GM19452 (cell line): ENCODE data around the gene LAMA4.
"Not testable (repeated sequence)": the region's sequence is repeated elsewhere in the genome, so short reads cannot be mapped to it uniquely, and the experiment has no call there.

Experiments used
- ATAC-seq: cut with Tn5 transposase; IDR thresholded peaks from one replicate; pipeline ENCODE4 v1.9.1; 2021; ENCODE audit not compliant: unreplicated experiment

LAMA4 gene

DNA sequence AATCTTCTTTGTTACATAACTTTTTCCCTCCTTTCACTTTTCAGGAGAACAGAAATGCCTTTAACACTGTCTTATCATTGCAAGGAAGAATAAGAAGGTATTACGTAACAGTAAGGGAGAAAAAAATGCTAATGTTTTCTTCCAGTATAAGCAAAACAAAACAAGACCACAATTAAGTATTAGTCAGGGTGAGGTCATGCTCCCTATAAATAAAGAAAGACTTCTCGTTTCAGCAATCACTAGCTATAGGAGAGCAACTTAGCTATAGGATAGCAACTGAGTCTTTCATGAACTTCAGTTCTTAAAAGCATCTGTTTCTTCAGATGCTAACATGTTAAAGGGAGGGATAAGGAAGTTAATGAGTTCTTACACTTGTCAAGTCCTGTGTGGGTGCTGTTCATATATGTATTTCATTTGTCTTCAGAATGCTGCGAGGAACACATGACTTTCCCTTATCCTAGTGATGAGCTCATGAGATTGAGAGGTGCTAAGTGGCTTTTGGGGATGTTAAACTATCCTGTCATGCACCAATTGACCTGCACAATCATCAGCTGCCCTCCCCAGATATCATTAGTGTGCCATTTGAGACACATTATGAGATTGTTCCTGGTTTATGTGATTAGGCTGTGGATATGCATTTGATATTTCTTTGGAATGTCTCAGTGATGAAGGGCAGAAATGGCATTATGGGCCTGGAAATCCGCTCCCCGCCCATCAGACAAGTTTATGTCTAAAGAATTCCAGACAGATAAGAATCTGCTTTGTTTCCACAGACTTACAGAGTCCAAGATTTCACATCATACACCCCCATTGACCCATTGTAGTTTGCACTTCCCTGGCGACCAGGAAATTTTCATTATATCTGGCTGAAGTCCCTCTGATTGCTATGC lies 37.5 kb downstream of the LAMA4 start:
- ATAC-seq = no peak

- ATAC-seq = no peak
Observed at GRCh38 chr6:112215488-112216284, 38.7 kb downstream of the LAMA4 start.

DNA sequence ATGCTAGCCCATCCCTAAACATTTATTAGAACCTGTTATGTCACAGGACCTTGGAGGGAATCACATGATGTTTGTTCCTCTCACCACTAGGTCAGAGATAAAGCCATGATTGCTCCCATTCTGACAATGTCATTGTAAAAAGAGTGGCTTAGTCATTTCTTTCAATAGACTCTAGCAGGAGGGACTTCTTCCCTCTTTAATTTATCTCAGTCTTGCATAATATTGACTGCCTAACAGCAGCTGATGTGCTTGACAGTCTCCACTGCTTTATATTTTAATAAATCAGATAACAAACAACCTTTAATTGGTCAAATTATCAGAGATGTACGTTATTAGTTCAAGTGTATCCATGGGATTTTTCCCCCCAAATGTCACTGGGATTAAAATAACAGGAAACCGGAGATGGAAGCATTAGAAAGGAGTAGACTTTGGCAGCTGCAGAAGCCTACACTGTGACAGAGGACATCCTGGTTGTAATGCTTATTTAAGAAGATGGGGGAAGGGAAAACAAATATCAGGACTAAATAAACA lies 39.6 kb downstream of the LAMA4 start:
- ATAC-seq = no peak

GRCh38 chr6:112210852-112211251 lies 43.5 kb downstream of the LAMA4 start:
- ATAC-seq = no peak

DNA sequence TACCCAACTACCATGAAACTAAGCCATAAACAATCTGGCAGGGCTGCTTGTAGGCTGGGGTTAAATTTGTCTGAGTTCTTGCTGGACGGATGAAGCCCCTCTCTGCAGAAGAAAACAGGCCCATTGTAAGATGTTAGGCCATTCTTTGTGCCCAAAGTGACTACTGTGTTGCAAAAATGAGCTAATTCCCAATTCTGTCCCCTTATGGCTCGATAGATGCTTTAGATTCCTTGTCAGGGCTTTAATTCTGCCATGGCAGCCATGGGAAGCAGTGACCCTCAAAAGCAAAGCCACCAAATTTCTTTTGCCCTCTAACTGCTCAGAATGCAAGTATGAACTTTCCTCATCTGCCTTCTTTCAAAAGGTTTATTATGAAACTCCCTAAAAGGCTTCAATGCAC lies 45.2 kb downstream of the LAMA4 start:
- ATAC-seq = no peak

GRCh38 chr6:112207776-112208175 lies 46.6 kb downstream of the LAMA4 start:
- ATAC-seq = no peak

DNA sequence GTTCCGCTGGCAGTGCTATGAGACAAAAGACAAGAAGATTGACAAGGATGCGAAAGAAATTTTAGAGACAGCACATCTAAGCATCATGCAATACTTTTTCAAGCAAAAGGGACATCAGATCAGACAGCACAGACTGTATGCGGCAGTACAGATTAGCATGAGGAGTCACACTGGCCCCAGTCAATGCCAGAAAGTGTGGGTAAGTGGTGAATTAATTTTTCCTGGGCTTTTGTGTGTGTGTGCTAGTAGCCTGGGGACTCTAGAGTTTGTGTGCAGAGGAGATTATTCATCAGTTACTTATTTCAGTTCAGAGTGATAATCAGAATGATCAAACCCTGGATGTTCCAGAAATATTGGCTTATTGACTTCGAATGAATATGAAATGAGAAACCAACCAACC lies 47.2 kb downstream of the LAMA4 start:
- no peak for ATAC-seq

DNA sequence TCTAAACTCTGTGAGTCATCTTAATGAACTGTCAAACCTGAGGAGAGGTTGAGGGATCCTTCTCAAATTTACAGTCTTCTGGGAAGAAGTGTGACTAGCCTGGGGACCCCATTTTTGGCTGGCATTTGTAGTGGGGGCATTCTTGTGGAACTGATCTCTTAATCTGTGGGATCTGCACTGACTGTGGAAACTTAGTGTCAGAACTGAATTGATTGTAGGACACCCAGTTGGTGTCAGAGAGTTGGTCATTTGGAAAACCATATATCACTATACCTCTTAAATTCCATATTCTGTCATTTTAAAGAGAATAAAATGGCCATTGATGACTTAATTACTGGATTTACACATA lies 48.3 kb downstream of the LAMA4 start:
- ATAC-seq = no peak

DNA sequence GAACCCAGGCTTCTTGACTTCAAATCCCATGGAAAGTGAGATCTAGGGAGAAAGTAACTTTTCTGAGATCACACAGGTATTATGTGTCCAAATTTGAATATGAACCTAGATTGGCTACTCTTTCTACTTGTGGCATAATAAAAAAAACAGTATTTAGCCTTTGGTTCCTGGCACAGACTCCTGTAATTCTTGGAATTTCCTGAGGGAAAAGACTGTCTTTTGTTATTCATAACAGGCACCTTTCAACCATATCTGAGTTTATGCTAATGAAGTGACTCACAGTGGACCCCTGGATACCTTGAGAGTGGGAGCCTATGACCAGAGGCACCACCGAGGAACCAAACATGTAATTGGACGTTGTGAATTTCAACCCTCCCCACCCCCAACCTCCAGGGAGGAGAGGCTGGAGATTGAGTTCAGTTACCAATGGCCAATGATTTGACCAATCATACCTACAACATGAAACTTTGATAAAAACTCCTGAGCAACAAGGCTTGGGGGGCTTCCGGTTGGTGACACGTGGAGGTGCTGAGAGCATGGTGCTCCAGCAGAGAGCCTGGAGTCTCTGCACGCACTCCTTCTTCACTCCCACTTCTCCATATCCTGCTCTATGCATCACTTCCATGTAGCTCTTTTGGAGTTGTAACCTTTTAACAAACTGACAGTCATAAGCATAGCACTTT lies 48.8 kb downstream of the LAMA4 start:
- ATAC-seq = no peak

DNA sequence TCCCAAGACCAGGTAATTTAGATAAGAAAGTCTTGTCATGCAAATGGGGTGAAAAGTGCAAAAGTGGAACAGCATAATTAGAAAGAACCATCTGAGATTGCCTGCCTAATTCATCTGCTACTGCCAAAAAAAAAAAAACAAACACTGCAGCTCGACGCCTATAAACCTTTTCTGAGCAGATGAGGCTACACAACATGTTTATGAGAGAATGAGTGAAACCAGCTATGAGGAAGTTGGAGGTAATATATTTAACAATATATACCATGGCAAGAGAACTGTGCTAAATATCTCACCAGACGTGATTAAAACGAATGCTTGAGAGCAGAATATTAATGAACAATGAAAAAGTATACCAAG lies 50.0 kb downstream of the LAMA4 start:
- no peak for ATAC-seq

DNA sequence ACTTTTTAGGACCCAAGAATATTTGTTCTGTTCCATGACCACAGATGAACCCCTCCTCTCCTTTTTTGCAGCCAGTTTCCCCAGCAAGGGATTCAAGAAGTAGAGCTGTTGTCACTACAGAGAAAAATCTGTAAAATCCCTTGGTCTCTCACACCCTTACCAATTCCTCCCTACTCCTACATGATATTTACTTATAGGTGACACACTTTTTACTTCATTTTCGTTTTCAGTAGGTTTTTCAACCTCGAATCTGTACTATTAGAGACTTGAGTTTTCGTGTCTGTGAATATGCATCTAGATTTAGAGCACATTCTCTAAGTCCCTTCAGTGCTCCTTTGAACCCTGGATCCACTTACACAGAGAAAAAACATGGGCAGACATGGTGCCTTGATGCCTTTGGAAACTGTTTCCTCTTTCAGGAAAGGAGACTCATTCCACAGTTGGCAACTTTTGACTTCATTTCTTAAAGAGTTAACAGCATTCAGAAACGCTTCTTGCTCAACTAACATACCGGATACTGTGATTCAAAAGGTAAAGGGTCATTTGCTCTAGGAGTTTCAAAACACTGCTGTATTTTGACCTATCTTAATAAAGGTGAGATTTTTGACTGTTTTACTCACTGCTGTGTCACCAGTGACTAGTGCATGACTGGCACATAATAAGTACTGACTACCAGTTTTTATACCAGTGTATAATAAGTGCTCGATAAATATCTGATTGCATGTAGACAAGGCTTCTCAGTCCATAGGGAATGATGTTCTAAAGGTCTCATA lies 50.6 kb downstream of the LAMA4 start:
- no peak for ATAC-seq

DNA sequence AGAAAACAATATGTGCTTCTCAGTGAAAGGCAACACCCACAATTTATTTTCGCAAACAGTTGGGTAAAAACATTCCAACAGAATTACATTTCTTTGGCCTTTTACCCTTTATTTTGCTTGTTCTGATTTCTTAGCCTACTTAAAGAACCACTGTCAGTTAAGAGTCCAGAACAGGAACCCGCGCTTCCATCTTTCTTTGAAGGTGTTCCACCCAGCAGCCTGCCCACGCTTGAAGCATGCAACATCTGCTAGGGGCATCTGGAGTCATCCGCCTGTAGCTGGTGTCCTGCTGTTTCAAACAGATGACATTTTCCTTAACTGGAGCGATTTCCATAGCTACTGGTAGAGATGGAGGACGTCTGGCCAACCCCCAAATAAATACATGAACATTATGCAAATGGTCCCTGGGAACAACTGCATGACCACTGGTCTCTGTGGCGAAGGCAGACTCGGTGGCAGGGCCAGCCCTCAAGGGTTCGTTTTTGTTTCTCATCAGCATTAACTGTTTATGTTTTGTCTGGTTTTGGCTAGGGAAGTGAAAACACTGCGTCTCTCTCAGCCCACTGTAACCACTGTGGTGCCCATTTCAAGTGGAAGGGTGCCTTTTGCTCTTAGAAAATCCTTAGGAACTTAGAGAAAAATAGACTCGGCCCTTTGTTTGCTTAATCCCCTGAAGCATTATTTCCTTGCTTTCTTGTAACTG lies 51.6 kb downstream of the LAMA4 start:
- ATAC-seq = no peak

DNA sequence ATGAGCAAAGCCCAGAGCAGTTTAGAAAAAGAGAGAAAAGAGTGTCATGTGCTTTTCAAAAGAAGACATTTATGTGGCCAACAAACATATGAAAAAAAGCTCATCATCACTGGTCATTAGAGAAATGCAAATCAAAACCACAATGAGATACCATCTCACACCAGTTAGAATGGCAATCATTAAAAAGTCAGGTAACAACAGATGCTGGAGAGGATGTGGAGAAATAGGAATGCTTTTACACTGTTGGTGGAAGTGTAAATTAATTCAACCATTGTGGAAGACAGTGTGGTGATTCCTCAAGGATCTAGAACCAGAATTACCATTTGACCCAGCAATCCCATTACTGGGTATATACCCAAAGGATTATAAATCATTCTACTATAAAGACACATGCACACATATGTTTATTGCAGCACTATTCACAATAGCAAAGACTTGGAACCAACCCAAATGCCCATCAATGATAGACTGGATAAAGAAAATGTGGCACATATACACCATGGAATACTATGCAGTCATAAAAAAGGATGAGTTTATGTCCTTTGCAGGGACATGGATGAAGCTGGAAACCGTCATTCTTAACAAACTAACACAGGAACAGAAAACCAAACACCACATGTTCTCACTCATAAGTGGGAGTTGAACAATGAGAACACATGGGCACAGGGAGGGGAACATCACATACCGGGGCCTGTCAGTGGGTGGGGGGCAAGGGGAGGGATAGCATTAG lies 54.0 kb downstream of the LAMA4 start:
- not testable (repeated sequence) for ATAC-seq

- no peak for ATAC-seq
Observed at GRCh38 chr6:112199001-112199403, 55.4 kb downstream of the LAMA4 start.

DNA sequence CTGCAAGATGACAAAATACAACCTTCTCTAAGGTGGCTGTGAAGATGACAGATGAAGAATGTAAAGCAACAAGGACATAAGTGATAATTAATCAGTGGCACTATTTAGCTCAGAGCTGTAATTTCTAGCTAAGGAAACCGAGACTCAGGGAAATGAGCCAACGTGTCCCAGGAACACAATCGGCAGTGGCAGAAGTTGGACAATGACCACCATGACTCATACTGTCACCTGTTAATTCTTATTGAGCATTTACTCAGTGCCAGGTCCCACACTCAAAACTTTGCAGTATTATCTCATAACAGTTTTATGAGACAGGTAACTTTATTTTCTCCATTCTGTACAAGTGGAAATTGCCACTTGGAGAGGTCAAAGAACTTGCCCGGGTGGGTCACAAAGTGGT lies 55.8 kb downstream of the LAMA4 start:
- ATAC-seq = no peak

- ATAC-seq = no peak
Observed at GRCh38 chr6:112197636-112198035, 56.7 kb downstream of the LAMA4 start.

DNA sequence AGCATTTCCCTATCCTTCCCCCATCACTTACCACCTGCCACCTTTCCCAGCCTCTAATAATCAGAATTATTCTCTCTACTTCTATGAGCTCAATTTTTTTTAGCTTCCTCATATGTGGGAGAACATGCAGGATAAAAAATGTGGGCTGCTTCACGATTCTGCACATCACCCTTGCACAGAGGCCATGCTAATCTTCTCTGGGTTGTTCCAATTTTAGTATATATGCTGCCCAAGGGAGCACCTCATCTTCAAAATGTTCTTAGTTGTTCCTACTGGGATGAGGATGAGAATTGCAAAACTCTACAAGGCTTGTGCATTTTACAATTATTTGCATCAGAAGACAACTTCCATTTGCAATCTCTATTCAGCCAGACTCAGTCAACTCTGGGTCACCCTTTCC lies 58.1 kb downstream of the LAMA4 start:
- ATAC-seq = no peak

- no peak for ATAC-seq
Observed at GRCh38 chr6:112195166-112195565, 59.2 kb downstream of the LAMA4 start.

GRCh38 chr6:112194511-112194910 lies 59.9 kb downstream of the LAMA4 start:
- ATAC-seq = no peak
